WI38 (cell line): ENCODE results near the gene CXCL11.

Experiments
- H3K4me3 ChIP-seq: 2 replicates; pipeline ENCODE4 v1.5.1; 2011; ENCODE audit warnings: low read depth, mild to moderate bottlenecking, control low read depth, low read length
- TF ChIP-seq, protein P1 (sequence below): IDR thresholded peaks from 2 replicates; pipeline ENCODE4 v1.5.1; 2012; ENCODE audit warnings: low read depth, mild to moderate bottlenecking, control low read depth, low read length

Gene CXCL11

DNA sequence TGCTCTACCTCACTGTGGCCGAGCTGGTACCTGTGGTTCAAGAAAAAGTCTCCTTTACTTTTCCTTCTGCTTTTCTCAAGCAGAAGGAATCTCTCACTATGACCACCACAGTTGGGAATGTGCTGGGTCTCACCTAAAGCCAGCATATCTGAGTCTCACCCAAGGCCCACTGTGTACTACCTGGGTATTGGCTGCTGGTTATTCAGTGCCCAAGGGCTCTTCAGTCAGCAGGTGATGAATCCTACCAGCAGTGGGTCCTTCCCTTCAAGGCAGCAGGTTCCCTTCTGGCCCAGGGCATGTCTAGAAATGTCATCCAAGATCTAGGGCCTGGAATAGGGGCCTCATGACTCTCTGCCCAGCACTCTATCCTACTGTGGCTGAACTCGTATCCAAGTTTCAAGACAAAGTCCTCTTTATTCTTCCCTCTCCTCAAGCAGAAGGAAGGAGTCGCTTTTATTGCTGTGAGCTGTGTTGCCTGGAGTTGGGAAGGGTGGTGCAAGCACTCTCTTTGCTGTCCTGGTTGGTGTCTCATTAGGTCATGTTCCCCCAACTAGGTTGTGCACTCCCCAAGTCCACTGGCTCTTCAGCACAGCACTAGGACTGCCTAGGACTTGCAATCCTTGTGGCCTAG lies 18.7 kb downstream of the CXCL11 start:
- TF ChIP-seq, protein P1, sequence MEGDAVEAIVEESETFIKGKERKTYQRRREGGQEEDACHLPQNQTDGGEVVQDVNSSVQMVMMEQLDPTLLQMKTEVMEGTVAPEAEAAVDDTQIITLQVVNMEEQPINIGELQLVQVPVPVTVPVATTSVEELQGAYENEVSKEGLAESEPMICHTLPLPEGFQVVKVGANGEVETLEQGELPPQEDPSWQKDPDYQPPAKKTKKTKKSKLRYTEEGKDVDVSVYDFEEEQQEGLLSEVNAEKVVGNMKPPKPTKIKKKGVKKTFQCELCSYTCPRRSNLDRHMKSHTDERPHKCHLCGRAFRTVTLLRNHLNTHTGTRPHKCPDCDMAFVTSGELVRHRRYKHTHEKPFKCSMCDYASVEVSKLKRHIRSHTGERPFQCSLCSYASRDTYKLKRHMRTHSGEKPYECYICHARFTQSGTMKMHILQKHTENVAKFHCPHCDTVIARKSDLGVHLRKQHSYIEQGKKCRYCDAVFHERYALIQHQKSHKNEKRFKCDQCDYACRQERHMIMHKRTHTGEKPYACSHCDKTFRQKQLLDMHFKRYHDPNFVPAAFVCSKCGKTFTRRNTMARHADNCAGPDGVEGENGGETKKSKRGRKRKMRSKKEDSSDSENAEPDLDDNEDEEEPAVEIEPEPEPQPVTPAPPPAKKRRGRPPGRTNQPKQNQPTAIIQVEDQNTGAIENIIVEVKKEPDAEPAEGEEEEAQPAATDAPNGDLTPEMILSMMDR = no peak
- no peak overlapping the region for H3K4me3 ChIP-seq

DNA sequence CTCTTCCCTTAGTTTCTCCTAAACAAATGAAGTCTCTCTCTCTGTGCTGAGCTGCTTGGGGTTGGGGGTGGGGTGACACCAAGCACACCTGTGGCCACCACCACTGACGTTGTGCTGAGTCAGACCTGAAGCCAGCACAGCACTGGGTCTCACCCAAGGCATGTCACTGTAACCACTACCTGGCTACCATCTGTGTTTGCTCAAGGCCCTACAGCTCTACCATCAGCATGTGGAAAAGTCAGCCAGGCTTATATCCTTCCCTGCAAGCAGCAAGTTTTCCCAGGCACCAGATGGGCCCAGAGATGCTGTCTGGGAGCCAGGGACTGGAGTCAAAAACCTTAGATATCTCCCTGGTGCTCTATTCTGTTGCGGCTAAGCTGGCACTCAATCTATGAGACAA lies 19.5 kb downstream of the CXCL11 start:
- H3K4me3 ChIP-seq = no peak overlapping the region
- TF ChIP-seq, protein P1 = no peak

DNA sequence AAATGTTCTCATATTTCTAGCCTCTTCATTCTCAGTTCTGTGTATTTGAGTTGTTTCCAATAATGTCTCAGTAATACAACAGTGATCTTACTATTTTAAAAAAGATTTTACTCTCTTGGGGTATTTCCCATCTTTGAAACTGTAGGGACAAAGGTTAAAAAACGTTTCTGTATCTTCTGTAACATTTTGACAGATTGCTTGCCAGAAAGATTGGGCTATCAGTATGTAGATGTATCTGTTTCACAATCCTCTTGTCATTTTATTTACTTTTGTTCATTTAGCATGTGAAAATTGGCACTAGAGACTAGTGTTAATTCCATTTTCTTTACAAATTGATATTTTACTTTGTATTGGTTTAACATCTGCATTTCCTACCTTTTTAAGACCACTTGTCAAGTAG lies 22.3 kb downstream of the CXCL11 start:
- no peak overlapping the region for H3K4me3 ChIP-seq
- TF ChIP-seq, protein P1 = no peak

DNA sequence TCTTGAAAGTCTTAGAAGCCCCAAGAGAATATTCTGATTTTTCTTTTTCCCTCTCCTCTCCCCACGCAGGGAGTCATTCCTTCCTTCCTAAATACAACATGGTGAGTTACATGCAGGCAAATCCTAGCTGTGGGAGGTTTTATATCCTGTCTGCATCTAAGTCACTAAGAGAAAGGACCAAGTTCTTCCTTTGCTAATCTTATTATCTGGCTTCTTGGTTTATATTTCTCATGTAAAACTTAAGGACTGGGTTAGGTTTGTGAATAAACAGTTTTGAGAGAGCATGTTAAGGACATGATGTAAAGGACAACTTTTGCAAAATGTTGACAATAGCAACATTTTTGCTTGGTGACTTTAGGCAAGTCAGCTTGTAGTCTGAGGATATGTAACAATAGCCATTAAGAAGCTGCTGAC lies 23.5 kb downstream of the CXCL11 start:
- peak overlapping the region; percentile 47; the same call in 1 of the 2 replicates for H3K4me3 ChIP-seq
- TF ChIP-seq, protein P1 = no peak

DNA sequence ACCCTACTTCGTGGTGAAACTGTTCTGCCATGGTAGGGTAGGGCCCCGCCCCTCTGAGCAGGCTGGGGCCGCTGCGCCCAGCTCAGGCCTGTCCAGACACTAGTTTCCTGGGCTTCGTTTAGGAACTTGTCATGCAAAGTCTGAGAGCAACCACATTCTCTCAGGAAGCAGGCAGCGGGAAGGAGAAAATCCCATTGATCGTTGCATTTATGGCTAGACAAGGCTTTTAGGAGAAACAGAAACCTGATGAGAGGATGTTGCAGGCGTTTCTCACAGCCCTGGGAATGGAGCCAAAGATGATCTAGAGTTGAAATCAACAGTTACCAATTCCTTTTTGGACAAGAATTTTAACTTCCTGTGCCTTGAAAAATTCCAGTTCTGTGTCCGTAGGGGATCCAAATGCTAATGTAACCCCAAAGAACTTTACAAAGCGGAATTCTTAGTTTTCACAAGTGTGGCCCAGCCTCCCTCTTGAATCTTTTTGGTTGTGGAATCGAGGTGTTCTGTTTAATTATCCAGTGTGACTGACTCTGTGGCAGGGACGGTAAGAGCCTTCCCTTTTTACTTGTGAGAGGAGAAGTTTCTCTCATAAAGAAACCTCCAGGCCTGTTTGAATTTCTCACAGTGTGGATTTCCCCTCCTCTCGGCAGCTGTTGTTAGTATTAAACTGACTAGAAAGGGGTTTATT lies 24.0 kb downstream of the CXCL11 start:
- H3K4me3 ChIP-seq = peak overlapping the region; percentile 47
- TF ChIP-seq, protein P1 = no peak

DNA sequence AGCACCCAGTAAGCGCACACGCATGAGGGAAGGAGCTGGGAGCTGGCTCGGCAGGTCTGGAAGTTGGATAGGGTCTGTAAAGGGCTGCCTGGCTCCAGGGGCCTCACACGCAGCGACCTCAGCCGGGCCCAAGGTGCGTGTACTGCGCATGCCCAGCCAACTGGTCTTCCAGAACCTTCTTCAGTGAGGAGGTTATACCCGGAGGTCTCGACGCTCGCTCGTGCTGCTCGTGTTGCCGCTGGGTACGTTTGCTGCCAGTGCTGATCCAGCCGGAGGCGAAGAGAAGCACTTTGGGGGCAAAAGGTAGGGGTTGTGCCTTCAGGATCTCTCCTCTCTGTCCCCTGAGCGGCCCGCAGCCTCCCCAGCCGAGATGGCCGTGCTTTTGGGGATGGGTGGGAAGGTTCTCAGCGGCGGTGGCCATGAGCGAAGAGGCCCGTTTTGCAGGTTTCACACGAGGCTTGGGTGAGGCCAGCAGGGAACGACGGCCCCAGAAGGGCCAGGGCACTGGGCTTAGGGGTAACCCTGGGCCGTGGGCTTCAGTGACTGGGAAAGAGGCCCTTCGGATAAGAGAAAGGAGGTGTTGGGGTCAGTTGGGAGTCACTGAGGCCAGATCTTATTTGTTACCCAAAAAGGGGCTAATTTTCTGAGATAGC lies 24.7 kb downstream of the CXCL11 start:
- TF ChIP-seq, protein P1 = no peak
- H3K4me3 ChIP-seq = peak overlapping the region; percentile 47

DNA sequence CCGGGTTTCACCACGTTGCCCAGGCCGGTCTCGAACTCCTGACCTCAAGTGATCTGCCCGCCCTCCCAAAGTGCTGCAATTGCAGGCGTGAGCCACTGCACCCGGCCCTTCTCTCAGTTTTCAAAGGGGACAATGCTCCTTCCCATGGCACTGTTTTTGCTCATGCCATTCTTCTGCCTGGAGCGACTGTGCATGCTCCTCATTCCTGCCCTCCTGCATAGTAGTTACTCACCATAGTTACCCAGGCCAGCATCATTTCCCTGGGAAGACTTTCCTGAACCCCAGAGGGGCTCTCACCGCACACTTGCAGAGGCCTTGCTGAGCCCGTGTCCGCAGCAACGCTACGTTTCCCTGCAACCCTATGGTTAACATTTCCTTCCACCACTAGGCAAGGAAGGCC lies 25.3 kb downstream of the CXCL11 start:
- no peak overlapping the region for H3K4me3 ChIP-seq
- TF ChIP-seq, protein P1 = no peak
